ENCODE results near the gene PSD4. TPM values are rescaled to one million over a fixed set of nuclear protein-coding genes. Genes with fewer than 3 reads are reported as not detected.

Gene PSD4
- total RNA-seq, 2 donors from 2014 or later, result 174 to 200 TPM

DNA sequence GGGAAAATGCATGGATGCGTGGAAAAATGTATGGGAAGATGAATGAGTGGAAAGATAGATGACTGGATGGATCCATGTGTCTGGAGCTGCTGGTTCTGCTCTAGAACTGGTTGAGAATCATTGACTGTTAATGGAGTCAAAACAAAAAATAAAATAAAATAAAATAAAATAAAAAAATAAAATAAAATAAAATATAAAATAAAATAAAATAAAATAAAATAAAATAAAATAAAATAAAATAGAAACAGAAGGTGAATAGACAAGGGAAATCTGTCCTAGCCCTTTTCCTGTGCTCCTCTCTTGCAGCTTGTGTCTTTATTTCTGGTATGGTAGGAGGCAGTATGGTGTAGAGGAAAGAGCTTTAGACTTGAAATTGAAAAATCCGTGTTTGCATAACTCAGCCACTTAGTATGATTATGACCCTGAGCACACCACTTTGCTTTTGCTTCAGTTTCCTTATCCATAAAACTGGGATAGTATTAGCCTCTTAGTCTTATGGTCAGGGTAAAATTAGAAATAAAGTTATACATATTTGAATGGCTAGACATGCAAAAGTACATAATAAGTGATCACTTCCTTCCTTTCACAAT lies 51.0 kb downstream of the PSD4 start:
- ATAC-seq (replicated peaks in 1 of 2) (no peak), DNase-seq (no peak)
- H3K4me1 Mint-ChIP-seq (ENCODE audit: low read depth), result no peaks in the 10 kb centered on the region
- H3K36me3 Mint-ChIP-seq (ENCODE audit: insufficient read depth in 2 of 2), result no peaks in the 10 kb centered on the region
- H3K27me3 Mint-ChIP-seq (ENCODE audit: low read depth), result no peaks in the 10 kb centered on the region
- H3K27ac Mint-ChIP-seq, result no peak overlapping the region
- H3K4me3 Mint-ChIP-seq, result no peak overlapping the region
- H3K9me3 Mint-ChIP-seq, result no peaks in the 10 kb centered on the region

DNA sequence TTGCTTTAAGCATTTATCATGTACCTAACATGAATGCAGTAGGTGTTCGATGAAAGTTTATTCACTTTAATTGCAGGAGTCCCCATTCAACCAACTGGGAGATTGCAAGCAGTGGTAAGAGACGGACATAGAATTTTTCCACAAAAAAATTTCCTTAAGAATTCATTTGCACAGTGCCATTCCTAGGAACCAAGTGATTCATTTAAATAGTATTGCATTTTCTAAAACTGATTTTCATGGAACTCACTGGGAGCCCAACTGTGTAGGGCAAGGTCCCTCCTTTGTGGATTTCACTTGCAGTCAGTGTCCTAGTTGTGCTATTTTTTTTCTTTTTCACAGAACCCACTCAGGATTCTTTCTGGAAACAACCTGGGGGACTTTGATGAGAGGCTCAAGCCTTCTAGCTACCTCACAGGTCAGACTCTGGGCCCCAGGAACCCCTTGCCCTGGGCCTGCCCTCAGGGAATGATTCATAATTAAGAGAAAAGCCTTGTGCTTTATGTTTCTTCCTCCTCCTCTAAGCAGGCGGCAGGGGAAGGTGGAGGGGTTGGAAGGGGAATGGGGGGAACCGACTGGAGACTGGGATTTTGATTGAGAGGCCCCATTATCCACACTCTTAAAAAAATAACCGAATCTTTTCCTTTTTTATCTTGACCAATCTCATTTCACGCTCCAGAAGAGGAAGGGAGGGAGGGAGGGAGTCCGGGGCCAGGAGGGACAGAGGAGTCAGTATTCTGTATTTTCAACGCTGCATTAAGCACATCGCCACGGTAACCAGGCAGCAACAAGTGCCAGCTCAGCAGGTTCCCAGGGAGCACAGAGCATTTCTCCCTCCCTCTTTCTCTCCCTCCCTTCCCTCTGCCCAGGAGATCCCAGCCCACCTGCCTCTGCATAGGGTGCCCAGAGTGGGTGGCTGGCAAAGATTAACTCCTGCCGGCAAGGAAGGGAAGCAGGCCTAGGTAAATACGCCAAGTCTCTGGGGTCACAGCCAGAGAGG lies 51.8 kb downstream of the PSD4 start:
- Mint-ChIP-seq H3K4me3 (no peak overlapping the region), H3K4me1 (ENCODE audit: low read depth) (peaks cover 6% of the 10 kb centered on the region), H3K9me3 (no peaks in the 10 kb centered on the region), H3K27ac (no peak overlapping the region), H3K27me3 (ENCODE audit: low read depth) (no peaks in the 10 kb centered on the region), H3K36me3 (ENCODE audit: insufficient read depth in 2 of 2) (no peaks in the 10 kb centered on the region)
- DNase-seq (no peak), ATAC-seq (replicated peaks in 1 of 2) (no peak)

DNA sequence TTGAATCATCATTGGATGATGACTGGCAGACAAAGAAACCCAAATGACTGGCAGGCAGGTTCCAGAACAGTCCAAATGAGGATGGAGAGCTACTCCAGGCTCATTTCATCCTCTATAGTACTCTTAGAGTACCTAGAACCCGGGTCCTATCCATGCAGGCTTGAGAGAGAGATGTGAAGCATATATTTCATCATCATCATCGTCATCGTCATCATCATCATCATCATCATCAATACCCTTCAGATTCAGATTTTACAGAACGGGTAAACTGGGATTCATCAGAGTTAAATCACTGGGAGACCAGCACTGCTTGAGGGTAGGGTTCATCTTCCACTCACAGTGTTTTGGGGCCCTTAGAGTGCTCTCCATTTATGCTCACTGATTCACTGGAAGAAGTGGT lies 52.7 kb downstream of the PSD4 start:
- no peaks in the 10 kb centered on the region for H3K9me3 Mint-ChIP-seq
- ATAC-seq (replicated peaks in 1 of 2), result no peak
- no peaks in the 10 kb centered on the region for H3K27me3 Mint-ChIP-seq (ENCODE audit: low read depth)
- DNase-seq, result no peak
- H3K4me3 Mint-ChIP-seq, result no peak overlapping the region
- H3K36me3 Mint-ChIP-seq (ENCODE audit: insufficient read depth in 2 of 2), result no peaks in the 10 kb centered on the region
- H3K27ac Mint-ChIP-seq, result no peak overlapping the region
- peaks cover 14% of the 10 kb centered on the region for H3K4me1 Mint-ChIP-seq (ENCODE audit: low read depth)

DNA sequence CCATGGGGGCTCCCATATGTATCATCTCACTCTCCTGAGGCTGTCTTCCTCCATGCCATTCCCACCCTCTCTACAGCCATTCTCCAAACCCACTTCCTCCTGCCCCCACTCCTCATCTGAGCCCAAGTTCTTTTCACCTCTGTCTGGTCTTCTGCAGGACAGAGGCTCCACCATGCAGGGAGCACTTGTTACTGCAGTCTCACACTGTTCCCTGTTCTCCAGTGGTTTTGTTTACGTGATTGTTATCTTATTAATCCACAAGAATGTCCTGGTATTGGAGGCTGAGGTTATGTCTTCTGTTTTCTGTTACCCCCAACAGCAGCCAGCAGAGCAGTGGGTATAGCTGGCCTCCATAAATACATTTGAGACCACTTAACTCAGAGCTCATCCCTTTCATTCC lies 53.5 kb downstream of the PSD4 start:
- no peak overlapping the region for H3K27ac Mint-ChIP-seq
- H3K36me3 Mint-ChIP-seq (ENCODE audit: insufficient read depth in 2 of 2), result no peaks in the 10 kb centered on the region
- no peak for DNase-seq
- no peaks in the 10 kb centered on the region for H3K27me3 Mint-ChIP-seq (ENCODE audit: low read depth)
- ATAC-seq (replicated peaks in 1 of 2), result no peak
- H3K9me3 Mint-ChIP-seq, result no peaks in the 10 kb centered on the region
- no peak overlapping the region for H3K4me3 Mint-ChIP-seq
- H3K4me1 Mint-ChIP-seq (ENCODE audit: low read depth), result peaks cover 14% of the 10 kb centered on the region

DNA sequence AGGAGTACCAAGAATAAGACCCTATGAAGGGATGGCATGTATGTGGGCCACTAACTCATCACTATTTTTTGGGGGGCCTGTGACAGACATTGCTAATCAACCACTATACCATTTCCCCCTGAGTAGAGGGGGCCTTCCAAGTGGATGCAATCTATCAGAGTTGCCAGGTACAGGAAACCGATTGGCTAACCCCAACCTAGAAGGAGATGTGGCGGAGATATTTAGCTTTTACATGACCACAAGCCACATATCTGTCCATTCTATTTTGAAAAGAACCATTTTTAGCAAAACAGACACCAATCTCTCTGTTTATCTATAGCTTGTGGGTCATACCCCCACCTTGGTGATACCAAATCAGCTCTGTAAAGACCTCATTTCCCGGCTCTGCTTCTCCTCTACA lies 53.9 kb downstream of the PSD4 start:
- no peak overlapping the region for H3K27ac Mint-ChIP-seq
- H3K4me1 Mint-ChIP-seq (ENCODE audit: low read depth), result peaks cover 14% of the 10 kb centered on the region
- H3K9me3 Mint-ChIP-seq, result no peaks in the 10 kb centered on the region
- H3K4me3 Mint-ChIP-seq, result no peak overlapping the region
- ATAC-seq (replicated peaks in 1 of 2), result no peak
- DNase-seq, result no peak
- H3K27me3 Mint-ChIP-seq (ENCODE audit: low read depth), result no peaks in the 10 kb centered on the region
- no peaks in the 10 kb centered on the region for H3K36me3 Mint-ChIP-seq (ENCODE audit: insufficient read depth in 2 of 2)

DNA sequence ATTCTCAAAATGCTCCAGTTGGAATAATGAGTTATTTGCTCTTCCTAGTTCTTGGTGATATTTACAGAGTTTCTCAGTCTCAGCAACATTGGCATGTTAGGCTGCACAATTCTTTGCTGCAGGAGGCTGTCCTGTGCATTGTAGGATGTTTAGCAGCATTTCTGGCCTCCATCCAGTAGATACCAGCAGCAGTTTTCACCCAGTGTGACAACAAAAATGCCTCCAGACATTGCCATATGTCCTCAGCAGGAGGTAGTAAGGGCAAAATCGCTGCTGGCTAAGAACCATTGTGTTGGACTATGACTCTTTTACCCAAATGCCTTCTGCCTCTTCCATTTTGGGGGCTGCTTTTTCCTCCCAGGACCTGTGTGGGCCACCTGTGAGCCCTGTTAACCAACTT lies 54.6 kb downstream of the PSD4 start:
- ATAC-seq (replicated peaks in 1 of 2) (no peak), DNase-seq (no peak)
- Mint-ChIP-seq H3K27me3 (ENCODE audit: low read depth) (no peaks in the 10 kb centered on the region), H3K36me3 (ENCODE audit: insufficient read depth in 2 of 2) (no peaks in the 10 kb centered on the region), H3K9me3 (no peaks in the 10 kb centered on the region), H3K27ac (no peak overlapping the region), H3K4me3 (no peak overlapping the region), H3K4me1 (ENCODE audit: low read depth) (peaks cover 14% of the 10 kb centered on the region)

DNA sequence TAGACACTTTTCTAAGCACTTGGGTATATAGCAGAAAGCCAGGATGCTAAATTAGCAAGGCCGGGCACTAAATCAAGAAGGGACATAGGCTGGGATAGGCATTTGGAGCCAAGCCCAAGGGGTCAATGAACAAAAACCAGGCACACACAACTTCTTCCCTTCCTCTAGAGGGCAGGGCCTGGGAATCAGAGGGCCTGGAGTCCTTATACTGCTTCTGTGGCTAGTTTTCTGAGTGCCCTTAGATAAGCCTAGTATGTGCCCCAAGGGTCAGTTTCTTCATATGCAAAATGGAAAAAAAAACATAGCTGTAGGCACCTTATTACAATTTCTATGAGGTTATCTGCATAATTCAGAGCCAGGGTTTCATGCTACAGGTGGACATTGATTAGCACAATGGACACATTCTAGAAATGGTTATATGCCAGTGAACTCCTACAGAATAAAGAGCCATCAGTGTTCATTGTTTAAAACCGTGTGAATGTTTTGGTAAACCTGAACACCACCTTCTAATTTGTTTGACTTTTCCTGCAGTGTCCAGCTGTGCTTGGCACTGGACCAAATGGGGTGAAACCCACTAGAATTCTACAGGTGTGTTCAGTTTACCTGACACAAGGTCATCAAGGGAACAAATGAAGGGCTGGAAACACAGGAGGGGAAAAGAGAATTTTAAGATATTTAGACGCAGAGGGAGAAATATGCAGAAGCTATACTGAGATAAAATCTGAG lies 55.4 kb downstream of the PSD4 start:
- Mint-ChIP-seq H3K4me1 (ENCODE audit: low read depth) (peaks cover 14% of the 10 kb centered on the region), H3K27ac (no peak overlapping the region), H3K36me3 (ENCODE audit: insufficient read depth in 2 of 2) (no peaks in the 10 kb centered on the region), H3K27me3 (ENCODE audit: low read depth) (no peaks in the 10 kb centered on the region), H3K4me3 (no peak overlapping the region), H3K9me3 (no peaks in the 10 kb centered on the region)
- no peak for ATAC-seq (replicated peaks in 1 of 2)
- no peak for DNase-seq

DNA sequence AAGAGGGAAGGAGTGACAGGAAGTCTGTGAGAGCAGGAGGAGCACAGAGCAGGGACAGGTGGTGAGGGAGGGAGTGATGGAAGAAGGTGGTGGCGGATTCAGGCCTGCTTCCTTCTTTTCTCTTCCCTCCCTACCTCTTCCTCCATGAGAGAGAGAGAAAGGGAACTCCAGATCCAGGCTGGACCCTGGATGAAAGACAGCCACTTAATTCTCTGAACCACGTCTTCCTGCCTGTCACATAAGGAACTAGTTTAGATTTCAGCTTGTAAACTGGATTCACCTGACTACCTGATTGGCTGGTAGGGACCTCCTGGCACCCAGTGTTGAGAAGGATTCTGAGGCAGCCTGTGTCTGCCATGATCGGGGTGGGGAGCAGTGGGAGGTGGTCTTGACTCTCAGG lies 56.0 kb downstream of the PSD4 start:
- no peaks in the 10 kb centered on the region for H3K36me3 Mint-ChIP-seq (ENCODE audit: insufficient read depth in 2 of 2)
- H3K27me3 Mint-ChIP-seq (ENCODE audit: low read depth), result no peaks in the 10 kb centered on the region
- H3K4me3 Mint-ChIP-seq, result no peak overlapping the region
- no peaks in the 10 kb centered on the region for H3K9me3 Mint-ChIP-seq
- peaks cover 14% of the 10 kb centered on the region for H3K4me1 Mint-ChIP-seq (ENCODE audit: low read depth)
- no peak overlapping the region for H3K27ac Mint-ChIP-seq
- DNase-seq (no peak), ATAC-seq (replicated peaks in 1 of 2) (no peak)

DNA sequence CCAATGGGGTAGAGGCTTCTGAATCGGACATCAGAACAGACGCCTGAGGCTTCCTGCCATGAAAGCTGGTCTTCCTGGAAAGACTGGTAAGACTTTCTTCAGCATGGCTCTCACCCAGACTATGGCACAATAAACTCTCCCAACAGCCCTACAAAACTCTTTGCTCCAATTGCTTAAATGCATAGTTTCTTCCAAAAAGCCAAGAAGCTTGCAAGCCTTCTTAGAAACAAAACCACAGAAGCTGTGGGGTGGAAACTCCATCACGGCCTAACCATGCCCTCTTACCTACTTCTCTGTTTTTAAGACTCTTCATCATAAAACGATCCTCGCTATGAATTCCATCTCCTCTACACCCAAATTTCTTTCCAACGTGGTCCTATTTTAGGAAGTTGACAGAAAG lies 56.8 kb downstream of the PSD4 start:
- Mint-ChIP-seq H3K36me3 (ENCODE audit: insufficient read depth in 2 of 2) (peaks cover 0 to 2% of the 10 kb centered on the region in 2 donors), H3K9me3 (no peaks in the 10 kb centered on the region), H3K27me3 (ENCODE audit: low read depth) (no peaks in the 10 kb centered on the region), H3K4me3 (peak overlapping the region in 1 of 2 donors; percentile 40), H3K4me1 (ENCODE audit: low read depth) (peaks cover 14% of the 10 kb centered on the region), H3K27ac (no peak overlapping the region)
- ATAC-seq (replicated peaks in 1 of 2), result no peak
- no peak for DNase-seq

DNA sequence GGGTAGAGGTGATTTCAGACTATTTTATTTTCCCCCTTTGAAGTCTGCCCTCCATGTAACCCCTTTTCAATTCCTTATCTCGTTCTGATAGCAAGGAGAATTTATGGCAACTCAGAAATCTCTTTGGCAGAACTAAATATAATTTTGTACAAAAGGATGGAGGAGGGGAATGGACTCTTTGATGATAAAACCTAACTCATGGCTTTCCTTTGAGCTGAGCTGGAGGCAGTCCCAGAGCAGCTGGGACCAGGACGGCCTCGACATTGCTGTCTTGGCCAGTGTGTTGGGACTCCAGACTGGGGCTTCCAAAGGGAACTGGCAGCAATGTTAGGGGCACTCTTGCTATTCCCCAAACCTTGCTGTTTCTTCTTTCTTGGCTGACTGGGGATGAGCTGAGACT lies 57.3 kb downstream of the PSD4 start:
- Mint-ChIP-seq H3K4me3 (peak overlapping the region in 1 of 2 donors; percentile 27), H3K9me3 (no peaks in the 10 kb centered on the region), H3K27me3 (ENCODE audit: low read depth) (no peaks in the 10 kb centered on the region), H3K36me3 (ENCODE audit: insufficient read depth in 2 of 2) (peaks cover 0 to 2% of the 10 kb centered on the region in 2 donors), H3K4me1 (ENCODE audit: low read depth) (peaks cover 14% of the 10 kb centered on the region), H3K27ac (no peak overlapping the region)
- no peak for ATAC-seq (replicated peaks in 1 of 2)
- DNase-seq, result no peak

DNA sequence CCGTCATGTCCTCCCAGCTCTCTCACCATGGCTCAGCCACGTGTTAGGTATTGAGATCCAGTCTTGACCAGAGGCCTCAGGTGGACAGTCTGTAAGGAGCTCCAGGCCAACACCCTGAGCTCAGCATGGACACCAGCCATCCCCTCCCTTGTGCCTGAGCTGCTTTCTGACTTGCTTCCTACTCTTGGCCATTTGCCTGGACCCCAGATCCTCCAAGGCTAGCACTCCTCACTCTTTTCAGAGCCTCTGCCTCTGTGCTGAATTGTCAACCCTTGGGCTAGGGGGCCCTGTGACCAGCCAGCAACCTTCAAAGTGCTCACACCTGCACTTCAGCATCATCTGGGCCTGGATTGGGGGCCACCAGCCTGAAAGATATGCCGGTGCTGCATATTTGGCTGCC lies 58.4 kb downstream of the PSD4 start:
- Mint-ChIP-seq H3K4me1 (ENCODE audit: low read depth) (peaks cover 14% of the 10 kb centered on the region), H3K4me3 (no peak overlapping the region), H3K9me3 (no peaks in the 10 kb centered on the region), H3K36me3 (ENCODE audit: insufficient read depth in 2 of 2) (peaks cover 0 to 2% of the 10 kb centered on the region in 2 donors), H3K27me3 (ENCODE audit: low read depth) (no peaks in the 10 kb centered on the region), H3K27ac (no peak overlapping the region)
- no peak for ATAC-seq (replicated peaks in 1 of 2)
- no peak for DNase-seq

DNA sequence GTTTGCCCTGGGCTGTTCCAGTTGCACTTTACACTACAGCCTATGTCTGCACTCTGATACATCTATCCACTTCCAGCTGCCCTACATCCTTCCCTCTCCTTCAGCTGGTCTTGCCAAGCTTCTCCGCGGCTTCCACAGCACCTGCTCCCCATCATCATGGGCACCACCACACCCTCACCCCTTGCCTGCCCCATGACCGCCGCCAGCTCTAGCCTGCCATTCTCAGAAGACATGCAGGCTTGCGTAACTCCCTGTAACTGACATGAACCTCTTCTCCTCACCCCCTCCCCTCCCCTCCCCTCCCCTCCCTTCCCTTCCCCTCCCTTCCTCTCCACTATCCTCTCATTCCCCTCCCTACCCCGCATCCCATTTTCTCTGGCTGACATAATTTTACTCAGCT lies 59.0 kb downstream of the PSD4 start:
- Mint-ChIP-seq H3K27ac (no peak overlapping the region), H3K4me3 (no peak overlapping the region), H3K36me3 (ENCODE audit: insufficient read depth in 2 of 2) (peaks cover 0 to 5% of the 10 kb centered on the region in 2 donors), H3K9me3 (no peaks in the 10 kb centered on the region), H3K4me1 (ENCODE audit: low read depth) (peaks cover 14% of the 10 kb centered on the region), H3K27me3 (ENCODE audit: low read depth) (no peaks in the 10 kb centered on the region)
- no peak for DNase-seq
- ATAC-seq (replicated peaks in 1 of 2), result no peak

All from activated T-cell treated with anti-CD3 and anti-CD28 coated beads, Interleukin-2, amount 50 U/mL, for 72 hours (primary cell).